Thyroid gland (tissue), 4 donors: ENCODE results near the gene OR13A1.

ENCODE experiments used
- CTCF ChIP-seq, 6 experiments: fragments of 200-600 bp in 3 of 6; fragments of 450-650 bp in 3 of 6; sonication (generic) in 3 of 6; IDR thresholded peaks; one replicate each; pipeline ENCODE4 v1.5.1; 2016 to 2019; ENCODE audit warnings: antibody characterized with exemption in 6 of 6, mild to moderate bottlenecking in 2 of 6, inconsistent platforms in 1 of 6, moderate library complexity in 1 of 6
- POLR2A ChIP-seq, 2 donors: fragments of 450-650 bp; IDR thresholded peaks; one replicate each; pipeline ENCODE4 v1.6.1; 2017; ENCODE audit warnings: antibody characterized with exemption in 2 of 2, mild to moderate bottlenecking in 2 of 2, moderate library complexity in 1 of 2

- no peak for TF ChIP-seq CTCF (IDR thresholded peaks at IDR 0.05)
- TF ChIP-seq POLR2A (IDR thresholded peaks at IDR 0.05) = no peak
Observed at GRCh38 chr10:45265996-45266395, 49.4 kb downstream of the OR13A1 start.
